ENCODE data around the gene MRGPRG.

The MRGPRG gene

GRCh38 chr11:3188496-3189195 lies 30.0 kb downstream of the MRGPRG start:
- no peak overlapping the region for H3K4me3 Mint-ChIP-seq
- H3K27me3 Mint-ChIP-seq (ENCODE audit: low read depth): peaks cover 24% of the 10 kb centered on the region
- no peak overlapping the region for H3K27ac Mint-ChIP-seq
- TF ChIP-seq, protein P1, sequence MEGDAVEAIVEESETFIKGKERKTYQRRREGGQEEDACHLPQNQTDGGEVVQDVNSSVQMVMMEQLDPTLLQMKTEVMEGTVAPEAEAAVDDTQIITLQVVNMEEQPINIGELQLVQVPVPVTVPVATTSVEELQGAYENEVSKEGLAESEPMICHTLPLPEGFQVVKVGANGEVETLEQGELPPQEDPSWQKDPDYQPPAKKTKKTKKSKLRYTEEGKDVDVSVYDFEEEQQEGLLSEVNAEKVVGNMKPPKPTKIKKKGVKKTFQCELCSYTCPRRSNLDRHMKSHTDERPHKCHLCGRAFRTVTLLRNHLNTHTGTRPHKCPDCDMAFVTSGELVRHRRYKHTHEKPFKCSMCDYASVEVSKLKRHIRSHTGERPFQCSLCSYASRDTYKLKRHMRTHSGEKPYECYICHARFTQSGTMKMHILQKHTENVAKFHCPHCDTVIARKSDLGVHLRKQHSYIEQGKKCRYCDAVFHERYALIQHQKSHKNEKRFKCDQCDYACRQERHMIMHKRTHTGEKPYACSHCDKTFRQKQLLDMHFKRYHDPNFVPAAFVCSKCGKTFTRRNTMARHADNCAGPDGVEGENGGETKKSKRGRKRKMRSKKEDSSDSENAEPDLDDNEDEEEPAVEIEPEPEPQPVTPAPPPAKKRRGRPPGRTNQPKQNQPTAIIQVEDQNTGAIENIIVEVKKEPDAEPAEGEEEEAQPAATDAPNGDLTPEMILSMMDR (IDR thresholded peaks at IDR 0.05; ENCODE audit: unreplicated experiment in 3 of 3): no peak
- H3K4me1 Mint-ChIP-seq: no peaks in the 10 kb centered on the region
- peaks cover 3% of the 10 kb centered on the region for H3K9me3 Mint-ChIP-seq
- no peaks in the 10 kb centered on the region for H3K36me3 Mint-ChIP-seq (ENCODE audit: low read depth)

DNA sequence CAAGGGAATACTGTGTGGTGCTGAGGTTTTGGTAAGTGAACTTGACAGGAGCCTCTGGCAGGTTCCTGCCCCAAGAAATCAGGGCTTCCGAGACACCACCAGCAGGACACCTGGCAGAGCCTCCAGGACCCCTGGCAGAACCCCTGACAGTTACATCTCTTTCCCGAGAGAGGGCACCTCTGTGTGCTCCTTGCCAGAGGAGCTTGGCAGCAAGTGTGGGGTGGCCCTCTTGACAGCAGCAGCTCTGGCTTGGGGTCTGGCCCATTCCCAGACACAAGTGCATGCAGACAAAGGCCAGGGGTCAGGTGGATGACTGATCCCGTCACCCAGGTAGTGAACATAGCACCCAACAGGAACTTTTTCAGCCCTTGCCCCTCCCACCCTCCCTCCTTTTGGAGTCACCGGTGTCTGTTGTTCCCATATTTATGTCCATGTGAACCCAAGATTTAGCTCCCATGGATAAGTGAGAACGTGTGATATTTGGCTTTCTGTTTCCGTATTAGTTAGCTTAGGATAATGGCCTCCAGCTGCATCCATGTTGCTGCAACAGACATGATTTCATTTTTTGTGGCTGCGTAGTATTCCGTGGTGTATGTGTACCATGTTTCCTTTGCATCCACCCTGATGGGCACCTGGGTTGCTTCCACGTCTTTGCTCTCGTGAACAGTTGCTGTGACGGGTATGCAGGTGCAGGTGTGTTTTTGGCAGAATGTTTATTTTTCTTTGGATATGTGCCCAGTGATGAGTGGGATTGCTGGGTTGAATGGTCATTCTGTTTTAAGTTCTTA lies 32.3 kb downstream of the MRGPRG start:
- Mint-ChIP-seq H3K4me3 (no peak overlapping the region), H3K27me3 (ENCODE audit: low read depth) (peaks cover 24% of the 10 kb centered on the region), H3K4me1 (no peaks in the 10 kb centered on the region), H3K9me3 (peaks cover 6% of the 10 kb centered on the region), H3K36me3 (ENCODE audit: low read depth) (no peaks in the 10 kb centered on the region), H3K27ac (no peak overlapping the region)
- TF ChIP-seq, protein P1 (IDR thresholded peaks at IDR 0.05; ENCODE audit: unreplicated experiment in 3 of 3): no peak

DNA sequence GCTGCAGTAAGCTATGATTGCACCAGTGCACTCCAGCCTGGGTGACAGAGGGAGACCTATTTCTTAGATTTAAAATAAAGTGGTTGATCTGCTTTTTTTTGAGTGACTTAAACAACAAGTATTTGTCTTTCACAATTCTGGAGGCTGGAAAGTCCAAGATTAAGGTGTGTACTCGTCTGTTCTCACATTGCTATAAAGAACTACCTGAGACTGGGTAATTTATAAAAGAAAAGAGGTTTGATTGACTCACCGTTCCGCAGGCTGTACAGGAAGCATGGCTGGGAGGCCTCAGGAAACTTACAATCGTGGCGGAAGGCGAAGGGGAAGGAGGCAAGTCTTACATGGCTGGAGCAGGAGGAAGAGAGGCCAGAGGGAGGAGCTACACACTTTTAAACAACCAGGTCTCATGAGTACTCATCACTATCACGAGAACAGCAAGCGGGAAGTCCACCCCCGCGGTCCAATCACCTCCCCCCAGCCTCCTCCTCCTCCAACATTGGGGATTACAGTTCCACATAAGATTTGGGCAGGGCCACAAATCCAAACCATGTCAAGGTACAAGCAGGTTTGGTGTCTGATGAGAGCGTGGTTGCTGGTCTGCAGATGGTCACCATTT lies 33.8 kb downstream of the MRGPRG start:
- H3K27ac Mint-ChIP-seq: no peak overlapping the region
- no peaks in the 10 kb centered on the region for H3K36me3 Mint-ChIP-seq (ENCODE audit: low read depth)
- TF ChIP-seq, protein P1 (IDR thresholded peaks at IDR 0.05; ENCODE audit: unreplicated experiment in 3 of 3): no peak
- H3K4me1 Mint-ChIP-seq: no peaks in the 10 kb centered on the region
- H3K9me3 Mint-ChIP-seq: peaks cover 6% of the 10 kb centered on the region
- H3K4me3 Mint-ChIP-seq: no peak overlapping the region
- peaks cover 24% of the 10 kb centered on the region for H3K27me3 Mint-ChIP-seq (ENCODE audit: low read depth)

DNA sequence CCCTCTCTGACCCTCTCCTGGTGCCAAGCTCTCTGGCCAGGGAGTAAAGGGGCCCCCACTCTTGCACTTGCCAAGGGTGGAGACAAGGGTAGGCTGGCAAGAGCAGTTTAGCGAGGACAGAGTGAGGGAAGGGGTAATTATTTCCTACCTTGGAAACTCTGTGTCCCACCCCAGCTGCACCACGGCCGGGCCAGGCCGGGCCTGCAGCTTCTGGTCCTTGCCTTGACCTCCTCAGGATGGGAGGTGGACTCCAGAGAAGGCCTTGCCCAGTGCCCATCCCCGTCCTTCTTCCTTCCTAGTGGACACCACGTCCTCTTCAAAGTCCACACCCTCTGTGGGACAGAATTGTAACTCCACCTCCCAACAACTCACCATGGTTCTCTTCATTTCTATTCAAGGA lies 35.1 kb downstream of the MRGPRG start:
- Mint-ChIP-seq H3K27me3 (ENCODE audit: low read depth) (peaks cover 24% of the 10 kb centered on the region), H3K4me1 (no peaks in the 10 kb centered on the region), H3K27ac (no peak overlapping the region), H3K9me3 (peaks cover 7% of the 10 kb centered on the region), H3K36me3 (ENCODE audit: low read depth) (no peaks in the 10 kb centered on the region), H3K4me3 (no peak overlapping the region)
- TF ChIP-seq, protein P1 (IDR thresholded peaks at IDR 0.05; ENCODE audit: unreplicated experiment in 3 of 3): no peak

- Mint-ChIP-seq H3K4me1 (no peaks in the 10 kb centered on the region), H3K9me3 (peaks cover 11% of the 10 kb centered on the region), H3K27me3 (ENCODE audit: low read depth) (peaks cover 17% of the 10 kb centered on the region), H3K27ac (no peak overlapping the region), H3K4me3 (no peak overlapping the region), H3K36me3 (ENCODE audit: low read depth) (no peaks in the 10 kb centered on the region)
- TF ChIP-seq, protein P1 (IDR thresholded peaks at IDR 0.05; ENCODE audit: unreplicated experiment in 3 of 3): no peak
Observed at GRCh38 chr11:3182462-3182852, 36.2 kb downstream of the MRGPRG start.

Measured in nephron (organoid).